Activated CD8-positive, alpha-beta memory T cell treated with anti-CD3 and anti-CD28 coated beads, Interleukin-2, amount 50 U/mL, for 1 hour (primary cell): ENCODE data around the gene BCL2A1.
"Not testable (repeated sequence)": the region's sequence is repeated elsewhere in the genome, so short reads cannot be mapped to it uniquely, and the experiment has no call there.

Experiments
- DNase-seq: peaks from one replicate; pipeline ENCODE4 v3.0.0-alpha.2; 2020; ENCODE audit errors: extremely low read depth

The BCL2A1 gene

DNA sequence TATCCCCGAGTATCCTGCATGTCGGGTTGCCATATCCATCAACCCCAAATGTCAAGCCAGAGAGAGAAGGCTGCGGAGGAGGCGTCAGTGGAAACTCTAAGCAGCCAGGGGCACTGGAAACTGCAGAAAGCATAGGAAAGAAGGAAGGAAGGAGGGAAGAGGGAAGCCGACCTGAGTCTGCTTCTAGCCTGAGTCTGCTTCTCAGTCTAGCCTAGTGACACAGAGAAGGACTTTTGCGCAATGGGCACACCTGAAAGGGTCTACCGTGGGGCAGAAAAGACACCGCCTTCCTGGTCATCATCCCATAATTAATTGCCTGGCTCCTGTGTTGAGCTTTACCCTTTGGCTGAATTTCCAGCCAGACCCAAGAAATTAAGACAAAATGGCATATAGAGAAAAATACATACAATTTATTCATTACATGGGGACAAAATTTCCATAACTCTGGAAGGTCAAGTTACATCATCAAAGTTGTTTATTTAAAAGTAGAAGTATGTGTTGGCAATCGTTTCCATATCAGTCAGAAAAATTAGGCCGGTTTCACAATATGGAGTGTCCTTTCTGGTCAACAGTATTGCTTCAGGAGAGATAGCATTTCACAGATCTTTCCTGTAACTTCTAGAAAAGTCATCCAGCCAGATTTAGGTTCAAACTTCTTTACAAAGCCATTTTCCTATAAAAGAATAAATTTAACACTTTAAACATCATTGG, 10.3 kb downstream of the BCL2A1 start:
- no peak for DNase-seq

DNA sequence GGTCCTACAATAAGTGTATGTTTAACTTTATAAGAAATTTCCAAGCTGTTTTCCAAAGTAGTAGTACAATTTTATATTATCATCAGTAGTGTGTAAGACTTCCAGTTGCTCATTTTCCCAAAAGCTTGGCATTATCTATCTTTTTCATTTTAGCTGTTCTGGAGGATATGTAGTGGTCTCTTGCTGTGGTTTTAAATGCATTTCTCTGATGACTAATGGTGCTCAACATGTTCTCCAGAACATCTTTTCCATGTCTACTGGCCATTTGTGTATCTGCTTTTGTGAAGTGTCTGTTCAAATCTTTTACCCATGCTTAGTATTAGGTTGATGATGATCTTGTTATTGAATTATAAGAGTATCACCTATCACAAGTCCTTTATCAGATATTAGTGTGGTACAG, 13.3 kb downstream of the BCL2A1 start:
- no peak for DNase-seq

DNA sequence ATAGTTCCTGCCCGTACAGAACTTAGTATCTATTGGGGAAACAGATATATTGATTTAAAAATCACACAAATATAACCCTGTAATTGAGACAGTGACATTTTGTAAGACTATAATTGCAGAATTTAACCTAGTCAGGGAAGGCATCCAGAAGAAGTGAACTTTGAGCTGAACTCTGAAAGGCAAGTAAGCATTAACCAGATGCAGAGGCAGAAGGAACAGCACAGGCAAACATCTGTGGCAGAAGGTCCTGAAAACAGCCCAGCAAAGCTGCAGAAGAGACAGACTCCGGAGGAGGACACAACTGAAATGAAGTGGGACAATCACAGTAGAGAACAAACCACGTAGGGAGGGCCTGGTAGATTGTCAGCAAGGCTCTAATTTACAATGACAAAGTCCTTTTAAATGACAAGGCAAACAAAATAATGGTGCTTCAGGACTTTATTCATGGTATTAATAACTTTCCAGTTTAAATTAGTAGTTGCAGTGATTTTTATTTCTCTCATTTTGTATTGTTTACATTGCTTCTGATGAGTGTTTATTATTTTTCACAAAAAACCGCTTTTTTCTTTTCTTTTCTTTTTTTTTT, 14.5 kb downstream of the BCL2A1 start:
- DNase-seq: no peak

DNA sequence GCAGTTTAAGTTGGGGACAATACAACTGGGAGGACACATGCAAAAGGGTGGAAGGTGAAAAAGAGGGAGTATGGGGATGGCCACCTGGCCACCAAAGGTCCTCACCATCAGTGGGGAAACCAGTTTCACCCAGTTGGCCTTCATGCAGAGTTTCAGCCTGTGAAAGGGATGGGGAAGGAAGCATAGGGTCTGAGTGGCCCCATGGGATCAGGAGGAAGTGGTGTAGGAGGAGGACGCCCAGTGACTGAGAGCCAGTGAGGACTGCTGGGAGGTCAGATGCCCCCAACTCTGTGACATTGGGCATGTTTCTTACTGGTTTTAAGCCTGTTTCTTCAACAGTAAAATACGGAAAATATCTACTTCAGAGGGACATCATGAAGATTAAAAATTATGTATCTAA, 16.3 kb downstream of the BCL2A1 start:
- no peak for DNase-seq

DNA sequence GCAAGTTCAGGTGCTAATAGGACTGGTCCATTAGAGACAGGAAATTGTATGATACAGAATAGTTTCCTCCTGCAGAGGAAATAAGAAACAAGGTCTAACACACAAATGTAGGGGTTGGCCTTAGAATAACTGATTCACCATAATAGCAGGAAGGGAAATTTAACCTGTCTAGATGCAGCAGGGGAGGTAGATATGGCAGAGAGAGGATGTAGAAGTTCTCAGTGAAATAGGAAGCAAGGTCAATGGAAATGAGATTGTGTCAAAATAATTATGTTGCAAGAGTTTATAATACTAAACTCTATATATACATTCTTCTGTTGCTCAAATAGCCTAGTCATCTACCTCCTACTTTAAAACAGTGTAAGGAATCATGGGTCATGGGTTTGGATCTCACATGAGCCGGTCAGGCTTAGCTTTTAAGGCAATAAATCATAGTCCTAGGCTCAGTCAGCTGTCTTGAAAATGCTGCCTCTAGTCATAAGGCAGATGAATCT, 17.0 kb downstream of the BCL2A1 start:
- no peak for DNase-seq

DNA sequence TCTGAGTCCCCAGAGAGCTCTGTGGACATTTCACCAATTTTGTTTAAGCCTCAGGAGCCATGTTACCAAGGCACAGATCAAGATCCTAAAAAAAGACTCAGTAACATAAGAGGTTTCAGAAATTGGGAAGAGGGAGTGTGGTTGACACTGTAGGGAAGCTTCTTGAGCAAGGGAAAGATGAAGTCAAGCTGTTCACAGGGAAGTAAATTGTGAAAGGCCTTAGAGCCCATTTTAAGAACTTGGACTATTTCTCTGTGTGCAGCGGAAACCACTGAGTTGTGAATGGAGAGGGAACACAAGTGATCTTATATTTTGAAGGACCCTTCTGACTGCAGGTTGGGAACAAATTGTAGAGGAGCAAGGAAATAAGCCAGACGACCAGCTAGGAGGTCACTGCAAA, 18.7 kb downstream of the BCL2A1 start:
- DNase-seq: no peak

DNA sequence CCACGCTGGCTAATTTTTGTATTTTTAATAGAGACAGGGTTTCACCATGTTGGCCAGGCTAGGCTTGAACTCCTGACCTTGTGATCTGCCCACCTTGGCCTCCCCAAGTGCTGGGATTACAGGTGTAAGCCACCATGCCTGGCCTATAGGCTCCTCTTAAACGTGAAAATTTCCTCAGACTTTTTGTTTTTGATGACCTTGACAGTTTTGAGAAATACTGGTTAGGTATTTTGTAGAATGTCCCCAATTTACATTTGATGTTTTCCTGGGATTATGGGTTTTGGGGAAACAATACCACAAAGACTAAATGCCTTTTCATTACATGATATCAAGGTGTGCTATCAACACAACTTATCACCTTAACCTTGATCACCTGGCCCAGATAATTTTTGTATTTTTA, 20.7 kb downstream of the BCL2A1 start:
- no peak for DNase-seq

DNA sequence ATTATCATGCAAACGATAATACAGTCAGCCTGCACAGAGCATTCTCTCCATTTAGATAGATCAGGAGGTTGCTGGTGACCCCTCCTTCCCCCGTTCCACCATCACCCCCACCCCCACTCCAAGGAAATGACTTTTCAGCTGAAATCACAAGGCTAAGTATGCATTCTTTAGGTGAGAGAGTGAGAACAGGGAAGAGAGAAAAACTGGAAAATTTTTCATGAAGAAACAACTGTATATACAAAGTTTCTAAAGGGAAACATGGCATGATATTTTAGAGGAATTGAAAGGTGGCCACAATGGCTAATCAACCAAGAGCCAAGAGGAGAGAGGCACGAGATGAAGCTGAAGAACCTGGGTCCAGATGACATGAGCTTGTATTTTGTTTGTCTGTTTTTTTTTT, 22.2 kb downstream of the BCL2A1 start:
- no peak for DNase-seq

DNA sequence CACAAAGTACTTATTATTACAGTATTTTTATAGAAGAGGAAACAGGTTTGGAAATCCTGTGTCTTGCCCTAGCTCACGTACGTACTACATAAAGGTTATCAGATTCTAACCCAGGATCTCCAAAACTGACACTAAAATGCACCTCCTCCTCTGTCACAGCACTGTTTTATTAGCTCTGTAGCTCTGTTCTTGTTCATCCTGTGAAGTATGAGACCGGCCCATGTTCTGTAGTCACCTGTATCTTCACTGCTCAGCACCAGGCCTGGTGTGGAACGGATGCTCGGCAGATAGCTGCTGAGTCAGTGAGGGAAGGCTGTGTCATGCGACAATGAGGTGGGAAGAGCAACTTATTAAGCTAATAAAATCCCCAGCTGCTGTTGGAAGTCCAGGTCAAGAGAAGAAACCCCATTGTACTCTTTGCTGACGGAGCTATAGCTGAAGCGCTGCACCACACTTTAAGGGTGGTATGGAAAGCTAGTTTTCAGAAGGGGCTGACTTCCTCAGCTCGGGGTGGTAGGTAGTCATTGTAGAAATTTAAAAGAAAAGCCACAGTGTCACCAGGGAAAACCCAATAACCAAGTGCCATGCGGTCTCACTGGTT, 22.8 kb downstream of the BCL2A1 start:
- no peak for DNase-seq

DNA sequence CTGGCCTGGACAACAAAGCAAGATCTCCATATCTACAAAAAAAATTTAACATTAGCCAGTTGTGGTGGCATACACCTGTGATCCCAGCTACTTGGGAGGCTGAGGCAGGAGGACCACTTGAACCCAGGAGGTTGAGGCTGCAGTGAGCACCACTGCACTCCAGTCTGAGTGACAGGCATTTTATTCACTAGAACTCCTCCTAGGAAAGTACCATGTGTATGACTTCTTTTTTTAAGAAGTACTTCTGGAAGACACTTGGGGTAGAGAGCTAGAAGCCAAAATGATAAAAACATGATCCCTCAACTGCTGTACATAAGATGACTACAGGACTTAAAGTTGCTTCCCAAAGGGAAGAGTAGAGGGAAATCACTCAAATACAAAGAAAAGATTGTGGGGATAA, 24.0 kb downstream of the BCL2A1 start:
- DNase-seq: no peak

DNA sequence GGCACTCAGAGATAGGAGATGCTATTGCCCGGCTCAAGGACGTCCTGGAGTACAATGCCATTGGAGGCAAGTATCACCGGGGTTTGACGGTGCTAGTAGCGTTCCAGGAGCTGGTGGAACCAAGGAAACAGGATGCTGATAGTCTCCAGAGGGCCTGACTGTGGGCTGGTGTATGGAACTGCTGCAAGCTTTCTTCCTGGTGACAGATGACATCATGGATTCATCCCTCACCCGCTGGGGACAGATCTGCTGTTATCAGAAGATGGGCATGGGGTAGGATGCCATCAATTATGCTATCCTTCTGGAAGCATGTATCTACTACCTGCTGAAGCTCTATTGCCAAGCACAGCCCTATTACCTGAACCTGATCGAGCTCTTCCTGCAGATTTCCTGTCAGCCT, 26.4 kb downstream of the BCL2A1 start:
- DNase-seq: no peak

DNA sequence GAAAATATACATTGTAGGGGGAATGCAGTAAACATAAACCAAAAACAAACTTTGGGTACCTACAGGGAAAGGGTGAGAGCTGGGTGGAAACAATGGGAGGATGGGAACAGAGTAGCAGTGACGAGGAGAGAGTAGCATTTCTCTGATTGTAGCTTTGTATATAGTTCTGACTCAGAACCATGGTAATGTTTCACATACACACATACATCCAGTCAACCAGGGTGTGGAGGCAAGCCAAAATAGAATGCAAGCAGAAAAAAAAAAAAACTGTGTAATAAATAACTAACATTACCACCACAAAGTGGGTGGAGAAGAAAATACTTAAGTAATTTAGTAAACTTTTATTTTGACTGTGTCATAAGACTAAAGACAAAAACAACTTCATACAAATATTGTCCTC, 27.2 kb downstream of the BCL2A1 start:
- DNase-seq: no peak

DNA sequence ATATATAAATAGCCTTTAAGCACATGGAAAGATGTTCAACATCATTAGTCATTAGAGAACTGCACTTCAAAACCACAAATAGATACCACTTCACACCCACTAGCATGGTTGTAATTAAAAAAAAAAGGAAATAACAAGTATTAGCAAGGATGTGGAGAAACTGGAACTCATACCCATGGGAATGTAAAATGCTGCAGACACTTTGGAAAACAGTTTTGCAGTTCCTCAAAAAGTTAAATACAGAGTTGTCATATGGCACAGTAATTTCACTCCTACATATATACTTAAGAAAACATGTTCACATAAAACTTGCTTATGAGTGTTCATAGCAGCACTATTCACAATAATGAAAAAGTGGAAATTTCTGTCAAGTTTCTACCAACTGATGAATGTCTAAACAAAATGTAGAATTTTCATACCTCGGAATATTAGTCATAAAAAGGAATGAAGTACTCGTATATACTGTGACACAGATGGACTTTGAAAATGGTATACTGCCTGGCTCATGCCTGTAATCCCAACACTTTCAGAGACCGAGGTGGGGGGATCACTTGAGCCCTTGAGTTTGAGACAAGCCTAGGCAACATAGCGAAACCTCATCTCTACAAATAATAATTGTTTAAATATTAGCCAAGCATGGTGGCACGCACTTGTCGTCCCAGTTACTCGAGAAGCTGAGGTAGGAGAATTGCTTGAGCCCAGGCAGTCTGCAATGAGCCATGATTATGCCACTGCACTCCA, 28.1 kb downstream of the BCL2A1 start:
- no peak for DNase-seq

DNA sequence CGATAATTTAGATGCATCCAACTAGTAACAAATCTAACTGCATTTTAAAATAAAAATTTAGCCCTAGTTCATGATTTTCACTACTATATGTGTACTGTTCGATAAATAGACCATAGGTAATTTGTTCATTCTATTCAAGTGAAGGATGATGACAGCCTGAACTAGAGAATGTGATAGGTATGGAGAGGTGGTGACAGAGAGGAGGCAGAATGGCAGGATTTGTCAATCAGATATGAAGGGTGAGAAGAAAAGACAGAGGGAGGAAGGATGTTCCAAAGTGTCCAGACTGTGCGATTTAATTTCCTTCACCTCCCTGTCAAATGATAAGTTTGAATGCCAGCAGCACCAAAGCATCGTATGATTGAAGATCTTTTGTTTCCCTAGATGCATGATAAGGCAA, 31.6 kb downstream of the BCL2A1 start:
- DNase-seq: no peak

DNA sequence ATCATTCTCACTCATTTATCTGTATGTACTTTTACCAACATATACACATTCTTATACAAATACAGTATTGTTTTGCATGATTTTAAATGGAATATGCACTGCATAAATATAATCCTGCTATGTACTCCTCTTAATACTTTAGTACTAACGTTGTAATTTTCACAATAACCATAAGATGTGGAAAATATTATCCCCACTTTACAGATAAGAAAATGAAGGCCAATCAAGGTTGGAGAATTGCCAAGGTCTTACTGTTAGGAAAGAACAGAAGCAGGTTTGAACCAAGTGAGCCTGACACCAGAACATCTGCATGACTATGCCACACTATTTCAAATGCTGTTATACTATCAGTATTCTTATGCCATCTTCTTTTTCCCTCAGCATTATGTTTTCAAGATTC, 32.9 kb downstream of the BCL2A1 start:
- no peak for DNase-seq

DNA sequence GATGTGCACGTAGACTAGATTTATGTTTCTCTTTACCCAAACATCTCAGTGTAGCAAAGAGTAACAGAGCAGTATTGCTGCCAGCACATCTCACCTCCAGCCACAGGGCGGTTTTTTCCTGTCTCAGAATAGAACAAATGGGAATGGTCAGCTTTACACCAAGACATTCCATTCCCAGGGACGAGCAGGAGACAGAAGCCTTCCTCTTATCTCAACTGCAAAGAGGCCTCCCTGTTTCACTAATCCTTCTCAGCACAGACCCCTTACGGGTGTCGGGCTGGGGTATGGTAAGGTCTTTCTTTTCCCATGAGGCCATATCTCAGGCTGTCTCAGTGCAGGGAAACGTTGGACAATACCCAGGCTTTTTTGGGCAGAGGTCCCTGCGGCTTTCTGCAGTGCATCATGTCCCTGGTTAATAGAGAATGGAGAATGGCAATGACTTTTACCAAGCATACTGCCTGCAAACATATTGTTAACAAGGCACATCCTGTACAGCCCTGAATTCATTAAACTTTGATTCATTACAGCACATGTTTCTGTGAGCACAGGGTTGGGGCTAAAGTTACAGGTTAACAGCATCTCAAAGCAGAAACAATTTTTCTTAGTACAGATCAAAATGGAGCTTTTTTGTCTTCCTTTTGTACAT, 35.3 kb downstream of the BCL2A1 start:
- DNase-seq: not testable (repeated sequence)

DNA sequence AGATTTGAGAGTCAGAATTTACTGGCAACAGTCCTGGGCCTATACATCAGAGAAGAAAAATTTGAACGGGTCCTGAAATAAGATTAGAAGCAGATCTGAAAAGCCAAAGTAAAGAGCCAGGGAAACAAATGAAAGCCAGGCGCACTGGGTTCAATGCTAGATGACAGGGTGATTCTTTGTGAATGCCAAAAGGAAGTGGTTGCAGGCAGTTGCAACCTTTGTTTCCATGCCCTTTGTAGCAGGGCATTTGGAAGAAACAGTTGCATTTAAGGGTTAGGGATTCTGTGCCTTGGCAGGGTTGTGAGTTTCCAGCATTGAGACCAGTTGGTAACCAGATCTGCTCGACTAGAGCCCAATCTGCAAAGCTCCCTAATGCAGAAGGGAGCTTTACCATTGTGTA, 37.8 kb downstream of the BCL2A1 start:
- DNase-seq: no peak

DNA sequence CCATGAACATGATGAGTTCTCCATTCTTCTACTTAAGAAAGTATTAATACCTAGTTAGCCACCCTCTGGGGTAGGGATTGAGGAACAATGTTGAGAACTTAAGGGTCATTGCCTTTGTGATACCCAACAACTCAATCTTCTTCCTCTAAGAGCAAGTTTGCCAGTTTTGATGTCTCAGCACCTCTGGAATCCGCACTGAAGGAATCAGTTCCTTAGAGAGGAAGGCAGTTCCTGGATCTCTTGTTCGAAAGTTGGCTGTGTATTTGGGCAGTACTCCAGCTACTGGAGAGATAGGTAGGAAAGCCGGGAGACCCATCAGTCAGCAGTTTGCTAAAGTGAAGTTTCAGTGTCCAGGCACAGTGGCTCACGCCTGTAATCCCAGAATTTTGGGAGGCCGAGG, 38.5 kb downstream of the BCL2A1 start:
- DNase-seq: no peak

DNA sequence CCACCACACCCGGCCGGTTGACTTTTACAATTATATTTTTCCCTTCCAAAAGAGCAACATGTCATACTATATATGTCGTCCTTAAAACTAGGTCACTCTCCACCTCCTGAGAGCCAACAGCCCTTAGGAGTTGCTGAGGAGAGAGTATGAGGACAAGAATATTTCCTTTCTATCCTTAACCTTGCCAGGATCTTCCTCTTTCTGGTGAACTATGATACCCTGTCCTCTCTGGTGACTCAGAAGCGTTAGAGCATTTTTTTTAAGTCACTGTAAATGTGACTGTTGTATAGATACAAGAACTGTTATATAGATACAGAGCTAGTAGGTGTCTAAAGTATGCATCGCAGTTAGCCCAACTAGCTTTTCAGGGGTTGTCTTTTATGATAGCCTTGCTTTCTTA, 40.5 kb downstream of the BCL2A1 start:
- DNase-seq: no peak

DNA sequence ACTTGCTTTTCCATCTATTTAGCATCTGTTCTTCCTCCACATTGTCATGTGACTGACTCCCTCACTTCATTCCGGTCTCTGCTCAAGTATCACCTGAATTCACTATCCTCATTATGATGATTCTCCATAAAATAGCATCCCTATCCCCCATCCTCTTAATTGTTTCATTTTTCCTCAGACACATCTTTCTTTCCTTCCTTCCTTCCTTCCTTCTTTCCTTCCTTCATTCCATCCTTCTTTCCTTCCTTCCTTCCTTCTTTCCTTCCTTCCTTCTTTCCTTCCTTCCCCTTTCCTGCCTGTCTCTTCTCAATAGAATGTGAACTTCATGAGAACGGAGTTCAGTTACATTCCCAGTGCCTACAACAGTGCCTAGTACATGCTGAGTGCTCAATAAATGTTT, 41.6 kb downstream of the BCL2A1 start:
- no peak for DNase-seq

DNA sequence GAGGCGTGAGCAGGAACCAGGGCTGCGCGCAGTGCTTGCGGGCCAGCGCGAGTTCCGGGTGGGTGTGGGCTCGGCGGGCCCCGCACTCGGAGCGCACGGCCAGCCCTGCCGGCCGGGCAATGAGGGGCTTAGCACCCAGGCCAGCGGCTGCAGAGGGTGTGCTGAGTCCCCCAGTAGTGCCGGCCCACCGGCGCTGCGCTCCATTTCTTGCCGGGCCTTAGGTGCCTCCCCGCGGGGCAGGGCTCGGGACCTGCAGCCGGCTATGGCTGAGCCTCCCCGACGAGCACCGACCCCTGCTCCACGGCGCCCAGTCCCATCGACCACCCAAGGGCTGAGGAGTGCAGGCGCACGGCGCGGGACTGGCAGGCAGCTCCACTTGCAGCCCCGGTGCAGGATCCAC, 44.9 kb downstream of the BCL2A1 start:
- not testable (repeated sequence) for DNase-seq

DNA sequence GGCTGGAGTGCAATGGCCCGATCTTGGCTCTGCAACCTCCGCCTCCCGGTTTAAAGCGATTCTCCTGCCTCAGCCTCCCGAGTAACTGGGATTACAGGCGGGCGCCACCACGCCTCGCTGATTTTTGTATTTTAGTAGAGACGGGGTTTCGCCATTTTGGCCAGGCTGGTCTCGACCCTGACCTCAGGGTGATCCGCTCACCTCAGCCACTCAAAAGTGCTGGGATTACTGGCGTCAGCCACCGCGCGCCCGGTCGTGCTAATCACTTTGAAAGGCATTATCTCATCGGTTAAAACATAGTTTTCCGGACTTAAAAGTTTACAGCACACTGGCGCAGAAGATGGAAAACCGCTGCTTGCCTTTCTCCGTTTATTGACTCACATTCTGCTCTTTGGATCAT, 46.6 kb downstream of the BCL2A1 start:
- no peak for DNase-seq
